Calu3 (cell line): ENCODE data around the gene TJP2. TPM values are rescaled to one million over a fixed set of nuclear protein-coding genes. Genes with fewer than 3 reads are reported as not detected.

ENCODE experiments used
- BruUV-seq: library from RNA; stranded (reverse); fragments of 400-500 nt; replicated peaks from 2 replicates; lab custom pipeline; 2021; lab: Mats Ljungman, UMichigan
- CTCF ChIA-PET: fragments of 300-600 bp; sonication (Branson Sonifier 250); formaldehyde crosslinking; loops from one replicate; lab custom pipeline; 2022; ENCODE audit warnings: antibody characterized with exemption; lab: Charles Lee
- DNase-seq: peaks from one replicate; pipeline ENCODE4 v3.0.0; 2022
- H3K27ac Mint-ChIP-seq: one replicate; pipeline ENCODE4 v1.8.0; 2022; ENCODE audit warnings: mixed read lengths; ENCODE audit not compliant: unreplicated experiment
- H3K27me3 Mint-ChIP-seq: one replicate; pipeline ENCODE4 v1.8.0; 2022; ENCODE audit warnings: mixed read lengths; ENCODE audit not compliant: unreplicated experiment
- H3K36me3 Mint-ChIP-seq: one replicate; pipeline ENCODE4 v1.8.0; 2022; ENCODE audit warnings: mild to moderate bottlenecking, moderate library complexity, mixed read lengths; ENCODE audit not compliant: insufficient read depth, unreplicated experiment
- H3K4me1 Mint-ChIP-seq: one replicate; pipeline ENCODE4 v1.8.0; 2022; ENCODE audit warnings: mild to moderate bottlenecking, low read depth, mixed read lengths; ENCODE audit not compliant: unreplicated experiment
- H3K4me3 Mint-ChIP-seq: one replicate; pipeline ENCODE4 v1.8.0; 2022; ENCODE audit warnings: mild to moderate bottlenecking, low read depth, moderate library complexity, mixed read lengths; ENCODE audit not compliant: unreplicated experiment
- H3K9me3 Mint-ChIP-seq: one replicate; pipeline ENCODE4 v1.8.0; 2022; ENCODE audit warnings: low read depth, mixed read lengths; ENCODE audit not compliant: unreplicated experiment
- CTCF ChIP-seq: fragments of 200-600 bp; IDR thresholded peaks from one replicate; pipeline ENCODE4 v1.8.0; 2022; ENCODE audit warnings: antibody characterized with exemption; ENCODE audit not compliant: unreplicated experiment
- intact Hi-C: fragments of 100-400 bp; cut with micrococcal nuclease; formaldehyde crosslinking; loops from one replicate; pipeline ENCODE4 v1.10.0; 2022; ENCODE audit not compliant: unreplicated experiment
- total RNA-seq: library from RNA; stranded (reverse); gene quantifications from 2 replicates; pipeline ENCODE4 v1.2.3, GENCODE V29; 2022

TJP2 gene
- total RNA-seq, 1 experiment from 2014 or later: 139 TPM

- Mint-ChIP-seq H3K4me1 (peaks cover 9% of the 10 kb centered on the region), H3K36me3 (peaks cover 4% of the 10 kb centered on the region), H3K4me3 (no peak overlapping the region), H3K27ac (no peak overlapping the region), H3K9me3 (no peaks in the 10 kb centered on the region), H3K27me3 (no peaks in the 10 kb centered on the region)
- no peak for TF ChIP-seq CTCF
- no TSS peak for BruUV-seq
- no peak for DNase-seq
- CTCF ChIA-PET: no interaction called here
- intact Hi-C loops: no loop called here
Observed at GRCh38 chr9:69145144-69145715, 28.8 kb upstream of the TJP2 start.

GRCh38 chr9:69147041-69147834 lies 26.8 kb upstream of the TJP2 start:
- H3K4me3 Mint-ChIP-seq: no peak overlapping the region
- H3K9me3 Mint-ChIP-seq: no peaks in the 10 kb centered on the region
- peaks cover 20% of the 10 kb centered on the region for H3K36me3 Mint-ChIP-seq
- no peak overlapping the region for H3K27ac Mint-ChIP-seq
- H3K27me3 Mint-ChIP-seq: no peaks in the 10 kb centered on the region
- intact Hi-C loops: no loop called here
- CTCF ChIA-PET: no interaction called here
- no peak for TF ChIP-seq CTCF
- no peak for DNase-seq
- H3K4me1 Mint-ChIP-seq: peaks cover 3% of the 10 kb centered on the region
- no TSS peak for BruUV-seq

GRCh38 chr9:69149321-69149807 lies 24.7 kb upstream of the TJP2 start:
- Mint-ChIP-seq H3K27ac (no peak overlapping the region), H3K27me3 (no peaks in the 10 kb centered on the region), H3K4me1 (peaks cover 9% of the 10 kb centered on the region), H3K36me3 (peaks cover 20% of the 10 kb centered on the region), H3K9me3 (no peaks in the 10 kb centered on the region), H3K4me3 (no peak overlapping the region)
- CTCF ChIA-PET: interaction anchor here (0.7 kb wide), 1 partner anchor 118 kb away, joined by 6 read pairs; no protein-coding TSS in a partner anchor
- intact Hi-C loops: no loop called here
- no TSS peak for BruUV-seq
- no peak for TF ChIP-seq CTCF
- DNase-seq: no peak

- Mint-ChIP-seq H3K4me3 (no peak overlapping the region), H3K4me1 (peaks cover 21% of the 10 kb centered on the region), H3K9me3 (no peaks in the 10 kb centered on the region), H3K27ac (no peak overlapping the region), H3K27me3 (no peaks in the 10 kb centered on the region), H3K36me3 (peaks cover 29% of the 10 kb centered on the region)
- no peak for TF ChIP-seq CTCF
- BruUV-seq: no TSS peak
- CTCF ChIA-PET: interaction anchor here (0.7 kb wide), 2 partner anchors 98 to 413 kb away, joined by 3 to 4 read pairs; no protein-coding TSS in a partner anchor
- no peak for DNase-seq
- intact Hi-C loops: no loop called here
Observed at GRCh38 chr9:69151506-69151905, 22.6 kb upstream of the TJP2 start.
